GM21825 (cell line): ENCODE measurements around the gene NPTX2.
A peak's percentile ranks its signal among the peaks of the same experiment; 100 is the strongest.

Source experiments
- ATAC-seq: cut with Tn5 transposase; IDR thresholded peaks from one replicate; pipeline ENCODE4 v1.9.1; 2021; ENCODE audit warnings: mild to moderate bottlenecking, moderate library complexity; ENCODE audit not compliant: unreplicated experiment

The NPTX2 gene

DNA sequence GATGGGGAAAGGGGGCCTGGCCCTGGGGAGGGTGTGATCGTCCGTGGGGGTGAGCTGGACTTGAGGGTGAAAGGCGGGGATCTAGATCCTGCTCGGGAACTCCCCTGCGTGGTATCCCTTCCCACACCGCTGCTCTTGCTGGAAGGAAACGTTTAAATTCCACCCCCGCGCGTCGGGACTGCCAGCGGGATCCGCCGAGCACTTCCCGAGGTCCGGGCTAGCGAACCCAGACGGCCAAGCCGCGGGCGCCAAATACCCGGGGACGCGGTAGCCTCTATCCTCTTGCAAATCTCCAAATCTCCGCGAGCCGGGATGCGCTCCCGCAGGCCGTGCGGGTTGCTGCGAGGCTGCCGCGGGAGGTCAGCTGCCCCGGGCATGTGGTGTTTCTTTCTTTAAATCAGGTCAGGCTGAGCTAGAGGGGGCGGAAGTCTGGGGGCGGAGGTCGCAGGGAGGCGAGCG, 904 bp downstream of the NPTX2 start:
- ATAC-seq: no peak

DNA sequence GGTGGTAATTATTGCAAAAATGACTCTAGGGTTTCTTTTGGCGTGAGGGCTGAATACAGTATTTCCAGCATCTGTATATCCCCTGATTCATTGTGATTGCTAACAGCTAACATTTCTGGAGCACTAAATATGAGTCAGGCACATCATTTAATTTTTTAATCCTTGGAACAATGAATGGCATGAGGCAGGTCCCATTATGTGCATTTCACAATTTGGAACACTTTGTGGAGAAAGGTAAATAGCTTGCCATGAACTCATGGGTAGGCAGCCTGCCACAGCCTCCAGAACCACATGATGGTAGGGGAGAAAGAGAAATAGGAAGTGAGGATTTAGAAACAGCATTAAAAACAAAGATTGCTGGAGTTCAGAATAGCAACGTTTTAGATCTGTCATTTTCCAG, 1.7 kb downstream of the NPTX2 start:
- no peak for ATAC-seq

GRCh38 chr7:98619450-98620321, 2.6 kb downstream of the NPTX2 start:
- no peak for ATAC-seq

DNA sequence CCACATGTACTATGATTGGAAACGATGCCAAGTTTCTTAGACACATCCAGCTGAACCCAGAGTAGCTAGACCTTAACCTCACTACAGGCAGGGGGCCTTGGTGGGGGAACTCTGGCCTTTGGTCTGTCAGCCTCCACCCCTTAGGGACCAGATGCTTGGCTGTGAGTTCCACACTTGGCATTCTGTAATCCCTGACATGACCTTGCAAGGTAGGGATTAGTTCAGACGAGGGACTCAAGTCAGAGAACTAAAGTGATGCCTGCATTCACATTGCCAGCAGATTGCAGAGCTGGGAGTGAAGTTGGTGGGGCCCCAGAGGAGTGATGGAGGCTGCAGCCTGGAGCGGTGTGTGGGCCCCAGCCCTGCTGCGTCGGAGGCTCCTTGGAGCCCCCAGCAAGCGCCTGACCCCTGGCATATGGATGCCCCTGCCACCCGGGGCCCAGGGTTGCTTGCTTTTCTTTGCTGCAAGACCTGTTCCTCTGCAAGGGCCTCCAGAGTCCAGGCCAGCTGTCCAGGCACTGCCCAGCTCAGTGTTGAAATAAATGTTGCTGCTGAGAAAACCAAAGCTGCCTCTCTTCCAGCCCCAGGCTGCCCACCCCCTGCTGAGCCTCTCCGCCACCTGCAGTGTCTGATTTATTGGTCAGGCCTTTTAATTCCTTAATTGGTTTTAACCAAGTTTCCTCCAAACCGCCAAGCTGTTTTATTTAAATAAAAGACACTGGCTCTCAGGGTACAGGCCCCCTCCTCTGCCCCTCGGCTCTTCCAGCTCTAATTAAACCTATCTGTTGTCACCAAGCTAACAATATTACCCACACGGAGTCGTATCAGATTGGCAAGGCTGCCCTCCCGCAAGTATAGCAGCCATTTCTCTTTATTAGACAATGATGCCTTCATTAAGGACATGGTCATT, 4.7 kb downstream of the NPTX2 start:
- no peak for ATAC-seq

DNA sequence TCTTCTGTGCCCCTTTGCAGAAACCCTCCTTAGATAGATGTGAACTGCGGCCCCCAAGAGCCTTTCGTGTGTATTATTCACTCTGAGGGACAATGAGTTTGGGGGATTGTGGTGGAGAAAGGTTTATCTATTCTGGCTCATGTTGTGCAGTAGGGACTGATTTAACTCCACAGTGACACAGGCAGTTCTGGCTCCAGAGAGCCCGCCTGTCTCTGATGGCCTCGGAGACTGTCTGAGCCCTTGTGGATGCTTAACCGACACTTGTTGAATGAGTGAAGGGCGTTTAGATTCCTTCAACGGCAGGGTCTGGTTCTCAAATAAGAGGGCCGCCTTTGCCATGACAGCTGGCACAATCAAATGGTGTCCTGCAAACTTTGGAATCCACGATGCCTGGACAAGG, 5.8 kb downstream of the NPTX2 start:
- ATAC-seq: no peak

GRCh38 chr7:98624846-98625420, 7.8 kb downstream of the NPTX2 start:
- ATAC-seq: no peak

- ATAC-seq: no peak
Observed at GRCh38 chr7:98626460-98627412, 9.7 kb downstream of the NPTX2 start.

- no peak for ATAC-seq
Observed at GRCh38 chr7:98627413-98627790, 10.3 kb downstream of the NPTX2 start.

DNA sequence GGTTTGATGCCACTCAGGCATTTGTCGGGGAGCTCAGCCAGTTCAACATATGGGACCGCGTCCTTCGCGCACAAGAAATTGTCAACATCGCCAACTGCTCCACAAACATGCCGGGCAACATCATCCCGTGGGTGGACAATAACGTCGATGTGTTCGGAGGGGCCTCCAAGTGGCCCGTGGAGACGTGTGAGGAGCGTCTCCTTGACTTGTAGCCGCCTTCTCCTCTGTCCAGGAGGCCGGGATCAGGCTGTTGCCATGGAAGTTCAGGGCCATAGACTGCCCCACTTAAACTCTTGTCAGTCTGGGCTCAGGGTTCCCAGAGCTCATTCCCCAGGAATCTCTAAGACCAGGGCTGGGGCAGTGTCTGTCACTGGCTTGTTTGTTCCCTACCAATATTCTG, 11.3 kb downstream of the NPTX2 start:
- ATAC-seq: no peak

DNA sequence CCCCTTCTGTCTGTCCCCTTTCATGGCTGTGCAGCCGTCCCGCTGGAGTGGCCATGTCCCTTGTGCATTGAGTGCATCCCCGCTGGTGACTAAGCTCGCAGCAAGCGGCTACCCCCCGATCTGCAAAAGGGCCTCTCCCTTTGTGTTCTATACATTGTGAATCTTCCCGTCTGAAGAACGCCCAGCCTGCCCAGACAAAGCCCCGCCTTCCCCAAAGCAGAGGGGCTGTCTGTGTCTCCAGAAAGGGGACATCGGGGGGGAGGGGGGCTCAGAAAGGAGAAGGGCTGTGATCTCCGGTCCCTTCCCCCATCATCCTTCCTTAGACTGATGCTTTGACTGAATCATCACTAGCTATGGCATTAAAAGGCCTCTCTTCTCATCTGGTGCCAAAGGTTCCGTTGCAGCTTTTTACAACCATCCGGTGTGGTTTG, 11.9 kb downstream of the NPTX2 start:
- ATAC-seq: no peak

- ATAC-seq: no peak
Observed at GRCh38 chr7:98630149-98630548, 13.1 kb downstream of the NPTX2 start.

GRCh38 chr7:98630770-98631169, 13.7 kb downstream of the NPTX2 start:
- no peak for ATAC-seq

DNA sequence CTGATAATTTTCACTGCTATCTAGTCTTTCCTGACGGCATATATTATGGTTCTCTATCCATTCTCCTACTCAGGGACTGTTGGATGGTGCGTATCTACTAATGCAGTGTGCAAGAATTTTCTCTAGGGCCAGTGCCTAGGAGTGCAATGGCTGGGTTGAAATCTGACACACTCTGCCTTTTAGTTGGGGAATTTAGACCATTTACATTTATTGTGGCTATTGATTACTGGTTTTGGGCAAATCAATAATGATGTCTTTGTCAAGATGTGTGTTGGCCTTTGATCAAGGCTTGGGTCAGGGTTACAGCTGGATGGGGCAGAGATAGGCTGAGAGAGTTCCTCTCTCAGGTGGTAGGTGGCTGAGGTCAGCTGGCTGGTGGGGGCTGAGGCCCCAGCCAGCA, 21.8 kb downstream of the NPTX2 start:
- no peak for ATAC-seq

- no peak for ATAC-seq
Observed at GRCh38 chr7:98640375-98640774, 23.3 kb downstream of the NPTX2 start.

- peak; percentile 79 for ATAC-seq
Observed at GRCh38 chr7:98641646-98642500, 24.8 kb downstream of the NPTX2 start.

GRCh38 chr7:98643236-98643985, 26.3 kb downstream of the NPTX2 start:
- no peak for ATAC-seq

DNA sequence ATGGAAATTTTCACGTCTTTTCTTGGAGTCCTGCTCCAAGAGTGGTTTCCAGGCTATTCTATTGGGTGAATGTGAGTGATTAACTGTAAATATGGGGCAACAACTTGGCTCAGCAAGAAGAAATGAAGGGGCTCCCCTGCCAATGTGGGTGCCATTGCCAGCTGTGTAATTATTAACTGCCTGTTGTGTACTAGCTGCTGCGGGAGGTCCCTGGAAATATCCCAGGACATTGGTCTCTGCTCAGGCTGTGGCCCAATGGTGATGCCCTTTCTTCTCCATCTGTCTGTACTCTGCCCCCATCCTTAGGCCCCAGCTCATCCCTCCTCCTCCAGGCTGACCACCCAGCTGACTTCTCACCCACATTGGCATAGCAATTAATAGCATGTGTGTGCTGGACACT, 29.4 kb downstream of the NPTX2 start:
- no peak for ATAC-seq

DNA sequence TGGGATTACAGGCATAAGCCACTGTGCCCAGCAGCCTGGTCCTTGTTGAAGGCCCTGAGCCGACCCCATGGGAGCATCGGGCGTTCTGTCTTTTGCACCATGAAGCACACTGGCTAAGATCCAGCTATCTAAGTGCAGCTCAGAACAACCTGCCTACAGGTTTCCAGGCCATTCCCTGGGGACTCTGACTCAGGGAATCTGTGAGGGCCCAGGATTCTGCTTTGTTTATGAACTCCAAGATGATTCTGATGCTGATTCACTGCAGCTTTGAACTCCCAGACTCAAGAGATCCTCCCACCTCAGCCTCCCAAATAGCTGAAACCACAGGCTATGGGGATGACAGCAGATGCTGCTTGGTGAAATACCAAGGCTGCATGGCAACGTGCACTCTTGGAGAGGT, 30.2 kb downstream of the NPTX2 start:
- no peak for ATAC-seq

GRCh38 chr7:98651760-98652159, 34.7 kb downstream of the NPTX2 start:
- no peak for ATAC-seq
